Liver (tissue), 9 donors: ENCODE data around the gene CEACAM6. TPM values are rescaled to one million over a fixed set of nuclear protein-coding genes. Genes with fewer than 3 reads are reported as not detected.

Experiments
- DNase-seq: peaks from one replicate; pipeline ENCODE4 v3.0.0-alpha.2; 2017; ENCODE audit warnings: low spot score
- H3K27ac ChIP-seq, 2 donors: one replicate each; pipeline ENCODE4 v1.7.0; 2013; ENCODE audit warnings: inconsistent platforms in 2 of 2, low read length in 2 of 2, control low read depth in 1 of 2, low read depth in 1 of 2, mild to moderate bottlenecking in 1 of 2
- H3K27me3 ChIP-seq, 4 donors: one replicate each; pipeline versions ENCODE4 v1.6.1 to v1.7.0; 2013; ENCODE audit warnings: low read length in 3 of 4, inconsistent platforms in 1 of 4, mild to moderate bottlenecking in 1 of 4, moderate library complexity in 1 of 4; ENCODE audit not compliant: control insufficient read depth in 4 of 4, insufficient read depth in 4 of 4
- H3K36me3 ChIP-seq, 4 donors: one replicate each; pipeline versions ENCODE4 v1.6.1 to v1.7.0; 2013; ENCODE audit warnings: low read length in 3 of 4, mild to moderate bottlenecking in 3 of 4, low read depth in 1 of 4, moderate library complexity in 1 of 4; ENCODE audit not compliant: control insufficient read depth in 4 of 4, insufficient read depth in 3 of 4
- H3K4me1 ChIP-seq, 4 donors: one replicate each; pipeline versions ENCODE4 v1.6.1 to v1.7.0; 2013; ENCODE audit warnings: low read length in 3 of 4, mild to moderate bottlenecking in 3 of 4, moderate library complexity in 1 of 4; ENCODE audit not compliant: control insufficient read depth in 4 of 4, insufficient read depth in 4 of 4
- H3K4me3 ChIP-seq, 3 donors: one replicate each; pipeline versions ENCODE4 v1.6.1 to v1.7.0; 2013; ENCODE audit warnings: low read length in 3 of 3, control low read depth in 1 of 3, low read depth in 1 of 3, mild to moderate bottlenecking in 1 of 3
- H3K9ac ChIP-seq, 2 donors: one replicate each; pipeline ENCODE4 v1.7.0; 2013; ENCODE audit warnings: low read length in 2 of 2, mild to moderate bottlenecking in 2 of 2, moderate library complexity in 2 of 2, control low read depth in 1 of 2, low read depth in 1 of 2
- H3K9me3 ChIP-seq, 4 donors: one replicate each; pipeline versions ENCODE4 v1.6.1 to v1.7.0; 2013; ENCODE audit warnings: low read length in 3 of 4; ENCODE audit not compliant: control insufficient read depth in 4 of 4
- ATF3 ChIP-seq: IDR thresholded peaks from 2 replicates; pipeline ENCODE4 v1.6.1; 2016; ENCODE audit warnings: antibody characterized with exemption
- EGR1 ChIP-seq, 2 donors: IDR thresholded peaks; 2 replicates each; pipeline ENCODE4 v1.6.1; 2016 to 2018; ENCODE audit warnings: antibody characterized with exemption in 2 of 2, low read depth in 2 of 2
- FOXA1 ChIP-seq: IDR thresholded peaks from 2 replicates; pipeline ENCODE4 v1.6.1; 2016; ENCODE audit warnings: antibody characterized with exemption
- FOXA2 ChIP-seq: IDR thresholded peaks from 2 replicates; pipeline ENCODE4 v1.6.1; 2016; ENCODE audit warnings: antibody characterized with exemption
- GABPA ChIP-seq, 2 donors: IDR thresholded peaks in 1 of 2; conservative IDR thresholded peaks in 1 of 2; 2 replicates each; pipeline ENCODE4 v1.6.1; 2016; ENCODE audit warnings: antibody characterized with exemption in 2 of 2, mild to moderate bottlenecking in 1 of 2, moderate library complexity in 1 of 2
- HNF4A ChIP-seq, 2 donors: conservative IDR thresholded peaks; 2 replicates each; pipeline ENCODE4 v1.6.1; 2016; ENCODE audit warnings: antibody characterized with exemption in 2 of 2, mild to moderate bottlenecking in 2 of 2
- HNF4G ChIP-seq: IDR thresholded peaks from 2 replicates; pipeline ENCODE4 v1.6.1; 2016; ENCODE audit warnings: antibody characterized with exemption
- JUND ChIP-seq, 2 donors: IDR thresholded peaks; 2 replicates each; pipeline ENCODE4 v1.6.1; 2016; ENCODE audit warnings: antibody characterized with exemption in 2 of 2
- NR2F2 ChIP-seq: IDR thresholded peaks from 2 replicates; pipeline ENCODE4 v1.6.1; 2016; ENCODE audit warnings: antibody characterized with exemption
- RAD21 ChIP-seq, 2 donors: IDR thresholded peaks; 2 replicates each; pipeline ENCODE4 v1.6.1; 2016; ENCODE audit warnings: antibody characterized with exemption in 2 of 2, mild to moderate bottlenecking in 2 of 2
- RXRA ChIP-seq, 2 donors: IDR thresholded peaks; 2 replicates each; pipeline ENCODE4 v1.6.1; 2017 to 2018; ENCODE audit warnings: antibody characterized with exemption in 2 of 2, mild to moderate bottlenecking in 1 of 2
- SP1 ChIP-seq: IDR thresholded peaks from 2 replicates; pipeline ENCODE4 v1.6.1; 2018; ENCODE audit warnings: antibody characterized with exemption, mild to moderate bottlenecking
- TAF1 ChIP-seq: conservative IDR thresholded peaks from 2 replicates; pipeline ENCODE4 v1.6.1; 2016; ENCODE audit warnings: antibody characterized with exemption, mild to moderate bottlenecking
- YY1 ChIP-seq: IDR thresholded peaks from 2 replicates; pipeline ENCODE4 v1.6.1; 2016; ENCODE audit warnings: antibody characterized with exemption, mild to moderate bottlenecking
- WGBS: extraction: QIAGEN DNeasy Blood & Tissue Kit; methylation state at CpG from one replicate; pipeline ENCODE4 v1.1.7; 2013; 5-methylcytosine and 5-hydroxymethylcytosine counted together
- polyA plus RNA-seq, 2 donors: library from polyadenylated mRNA; stranded (reverse) in 1 of 2; unstranded in 1 of 2; fragments of 200-250 nt in 1 of 2; fragments of >200 nt in 1 of 2; fragmentation: Nextera tagmentation in 1 of 2; extraction: Ambion mirVana in 1 of 2; gene quantifications; one replicate each; pipeline versions ENCODE4 v1.2.1 to v1.2.3, GENCODE V29; 2013 to 2015
- total RNA-seq, 2 donors: library from RNA; depleted of rRNA; stranded (reverse); fragments of >200 nt; gene quantifications; one replicate each; pipeline ENCODE4 v1.2.3, GENCODE V29; 2014
- TF ChIP-seq, protein P1 (sequence below): IDR thresholded peaks from 2 replicates; pipeline ENCODE4 v1.6.1; 2016; ENCODE audit warnings: antibody characterized with exemption
- TF ChIP-seq, protein P2 (sequence below): IDR thresholded peaks from 2 replicates; pipeline ENCODE4 v1.6.1; 2016; ENCODE audit warnings: antibody characterized with exemption, mild to moderate bottlenecking
- TF ChIP-seq, protein P3 (sequence below): IDR thresholded peaks from 2 replicates; pipeline ENCODE4 v1.6.1; 2016; ENCODE audit warnings: antibody characterized with exemption
- TF ChIP-seq, protein P4 (sequence below): fragments of 150-350 bp; IDR thresholded peaks from 2 replicates; pipeline ENCODE4 v1.5.1; 2017; ENCODE audit warnings: improper control_type of control experiment, low read depth, low read length; ENCODE audit not compliant: missing input control
- donor health status: healthy.
- donor health status: healthy.
- donor health status: healthy.
- donor health status: healthy.
- donor health status: healthy.

The CEACAM6 gene
- total RNA-seq (1 to 10 TPM in 1 of 2 donors, under 1 TPM in 1; 0.08 to 2.4 TPM), polyA plus RNA-seq (under 1 TPM in 1 of 2 donors, not detected in 1; 0.28 TPM)

- Histone ChIP-seq H3K4me3 (no peak within 1 kb of the TSS), H3K36me3 (no peaks in the 10 kb centered on the region), H3K9ac (no peak within 1 kb of the TSS), H3K27ac (no peak within 1 kb of the TSS), H3K27me3 (peaks cover 0 to 6% (median 1%) of the 10 kb centered on the region in 4 donors), H3K9me3 (no peaks in the 10 kb centered on the region), H3K4me1 (no peaks in the 10 kb centered on the region)
- no peak for TF ChIP-seq HNF4G
- TF ChIP-seq, protein P1, sequence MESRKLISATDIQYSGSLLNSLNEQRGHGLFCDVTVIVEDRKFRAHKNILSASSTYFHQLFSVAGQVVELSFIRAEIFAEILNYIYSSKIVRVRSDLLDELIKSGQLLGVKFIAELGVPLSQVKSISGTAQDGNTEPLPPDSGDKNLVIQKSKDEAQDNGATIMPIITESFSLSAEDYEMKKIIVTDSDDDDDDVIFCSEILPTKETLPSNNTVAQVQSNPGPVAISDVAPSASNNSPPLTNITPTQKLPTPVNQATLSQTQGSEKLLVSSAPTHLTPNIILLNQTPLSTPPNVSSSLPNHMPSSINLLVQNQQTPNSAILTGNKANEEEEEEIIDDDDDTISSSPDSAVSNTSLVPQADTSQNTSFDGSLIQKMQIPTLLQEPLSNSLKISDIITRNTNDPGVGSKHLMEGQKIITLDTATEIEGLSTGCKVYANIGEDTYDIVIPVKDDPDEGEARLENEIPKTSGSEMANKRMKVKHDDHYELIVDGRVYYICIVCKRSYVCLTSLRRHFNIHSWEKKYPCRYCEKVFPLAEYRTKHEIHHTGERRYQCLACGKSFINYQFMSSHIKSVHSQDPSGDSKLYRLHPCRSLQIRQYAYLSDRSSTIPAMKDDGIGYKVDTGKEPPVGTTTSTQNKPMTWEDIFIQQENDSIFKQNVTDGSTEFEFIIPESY, result no peak
- no peak for TF ChIP-seq YY1
- TF ChIP-seq JUND (IDR thresholded peaks at IDR 0.05), result no peak
- TF ChIP-seq, protein P2, sequence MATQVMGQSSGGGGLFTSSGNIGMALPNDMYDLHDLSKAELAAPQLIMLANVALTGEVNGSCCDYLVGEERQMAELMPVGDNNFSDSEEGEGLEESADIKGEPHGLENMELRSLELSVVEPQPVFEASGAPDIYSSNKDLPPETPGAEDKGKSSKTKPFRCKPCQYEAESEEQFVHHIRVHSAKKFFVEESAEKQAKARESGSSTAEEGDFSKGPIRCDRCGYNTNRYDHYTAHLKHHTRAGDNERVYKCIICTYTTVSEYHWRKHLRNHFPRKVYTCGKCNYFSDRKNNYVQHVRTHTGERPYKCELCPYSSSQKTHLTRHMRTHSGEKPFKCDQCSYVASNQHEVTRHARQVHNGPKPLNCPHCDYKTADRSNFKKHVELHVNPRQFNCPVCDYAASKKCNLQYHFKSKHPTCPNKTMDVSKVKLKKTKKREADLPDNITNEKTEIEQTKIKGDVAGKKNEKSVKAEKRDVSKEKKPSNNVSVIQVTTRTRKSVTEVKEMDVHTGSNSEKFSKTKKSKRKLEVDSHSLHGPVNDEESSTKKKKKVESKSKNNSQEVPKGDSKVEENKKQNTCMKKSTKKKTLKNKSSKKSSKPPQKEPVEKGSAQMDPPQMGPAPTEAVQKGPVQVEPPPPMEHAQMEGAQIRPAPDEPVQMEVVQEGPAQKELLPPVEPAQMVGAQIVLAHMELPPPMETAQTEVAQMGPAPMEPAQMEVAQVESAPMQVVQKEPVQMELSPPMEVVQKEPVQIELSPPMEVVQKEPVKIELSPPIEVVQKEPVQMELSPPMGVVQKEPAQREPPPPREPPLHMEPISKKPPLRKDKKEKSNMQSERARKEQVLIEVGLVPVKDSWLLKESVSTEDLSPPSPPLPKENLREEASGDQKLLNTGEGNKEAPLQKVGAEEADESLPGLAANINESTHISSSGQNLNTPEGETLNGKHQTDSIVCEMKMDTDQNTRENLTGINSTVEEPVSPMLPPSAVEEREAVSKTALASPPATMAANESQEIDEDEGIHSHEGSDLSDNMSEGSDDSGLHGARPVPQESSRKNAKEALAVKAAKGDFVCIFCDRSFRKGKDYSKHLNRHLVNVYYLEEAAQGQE, result no peak
- no peak for TF ChIP-seq EGR1 (IDR thresholded peaks at IDR 0.05; ENCODE audit: low read depth in 2 of 2)
- no peak for TF ChIP-seq SP1
- no peak for TF ChIP-seq ATF3
- no peak for TF ChIP-seq HNF4A (conservative IDR thresholded peaks at IDR 0.05)
- no peak for TF ChIP-seq FOXA2
- no peak for TF ChIP-seq GABPA (IDR thresholded peaks at IDR 0.05 in 1 of 2, conservative IDR thresholded peaks at IDR 0.05 in 1 of 2)
- TF ChIP-seq, protein P3, sequence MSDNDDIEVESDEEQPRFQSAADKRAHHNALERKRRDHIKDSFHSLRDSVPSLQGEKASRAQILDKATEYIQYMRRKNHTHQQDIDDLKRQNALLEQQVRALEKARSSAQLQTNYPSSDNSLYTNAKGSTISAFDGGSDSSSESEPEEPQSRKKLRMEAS, result no peak
- TF ChIP-seq NR2F2, result no peak
- TF ChIP-seq RAD21 (IDR thresholded peaks at IDR 0.05), result no peak
- TF ChIP-seq, protein P4, sequence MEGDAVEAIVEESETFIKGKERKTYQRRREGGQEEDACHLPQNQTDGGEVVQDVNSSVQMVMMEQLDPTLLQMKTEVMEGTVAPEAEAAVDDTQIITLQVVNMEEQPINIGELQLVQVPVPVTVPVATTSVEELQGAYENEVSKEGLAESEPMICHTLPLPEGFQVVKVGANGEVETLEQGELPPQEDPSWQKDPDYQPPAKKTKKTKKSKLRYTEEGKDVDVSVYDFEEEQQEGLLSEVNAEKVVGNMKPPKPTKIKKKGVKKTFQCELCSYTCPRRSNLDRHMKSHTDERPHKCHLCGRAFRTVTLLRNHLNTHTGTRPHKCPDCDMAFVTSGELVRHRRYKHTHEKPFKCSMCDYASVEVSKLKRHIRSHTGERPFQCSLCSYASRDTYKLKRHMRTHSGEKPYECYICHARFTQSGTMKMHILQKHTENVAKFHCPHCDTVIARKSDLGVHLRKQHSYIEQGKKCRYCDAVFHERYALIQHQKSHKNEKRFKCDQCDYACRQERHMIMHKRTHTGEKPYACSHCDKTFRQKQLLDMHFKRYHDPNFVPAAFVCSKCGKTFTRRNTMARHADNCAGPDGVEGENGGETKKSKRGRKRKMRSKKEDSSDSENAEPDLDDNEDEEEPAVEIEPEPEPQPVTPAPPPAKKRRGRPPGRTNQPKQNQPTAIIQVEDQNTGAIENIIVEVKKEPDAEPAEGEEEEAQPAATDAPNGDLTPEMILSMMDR, result no peak
- TF ChIP-seq FOXA1, result no peak
- no peak for TF ChIP-seq TAF1
- TF ChIP-seq RXRA (IDR thresholded peaks at IDR 0.05), result no peak
- no peak for DNase-seq
- WGBS, result 23% methylated on average over 3 of the region's 3 CpGs
These were observed at the start of gene CEACAM6 for GRCh38 chr19:41755328-41755913. Gene CEACAM6 (plus strand): TSS chr19:41755530. CDS start chr19:41755639, 109 bp downstream.
